Colonic mucosa (tissue), 4 donors: ENCODE measurements around the gene TPST2. TPM values are rescaled to one million over a fixed set of nuclear protein-coding genes. Genes with fewer than 3 reads are reported as not detected.

Experiments
- DNase-seq: peaks from one replicate; pipeline ENCODE4 v3.0.0-alpha.2; 2020
- H3K27ac ChIP-seq: fragments of 200-600 bp; one replicate; pipeline ENCODE4 v1.8.0; 2021
- H3K27me3 ChIP-seq: fragments of 200-600 bp; one replicate; pipeline ENCODE4 v1.8.0; 2021
- H3K36me3 ChIP-seq: fragments of 200-600 bp; one replicate; pipeline ENCODE4 v1.8.0; 2021
- H3K4me1 ChIP-seq: fragments of 200-600 bp; one replicate; pipeline ENCODE4 v1.8.0; 2021; ENCODE audit warnings: mild to moderate bottlenecking
- H3K4me3 ChIP-seq: fragments of 200-600 bp; one replicate; pipeline ENCODE4 v1.8.0; 2021
- H3K9ac ChIP-seq, 2 donors: one replicate each; pipeline ENCODE4 v1.7.0; 2013; ENCODE audit warnings: control low read depth in 2 of 2, low read depth in 2 of 2, low read length in 2 of 2
- H3K9me3 ChIP-seq: fragments of 200-600 bp; one replicate; pipeline ENCODE4 v1.8.0; 2021
- intact Hi-C: fragments of 100-400 bp; cut with DNase I; formaldehyde crosslinking; loops from one replicate; pipeline ENCODE4 v1.14.1; 2022
- total RNA-seq, 2 donors: library from RNA; stranded (reverse); fragmentation: NEBNext Ultra II Directional in 1 of 2; extraction: Animal tissue kit (Norgen Biotek cat#: 25700) in 1 of 2; gene quantifications; one replicate each; pipeline ENCODE4 v1.2.1, GENCODE V29; 2021
- TF ChIP-seq, protein P1 (sequence below): fragments of 200-600 bp; IDR thresholded peaks from one replicate; pipeline ENCODE4 v1.8.0; 2022; ENCODE audit warnings: antibody characterized with exemption, mild to moderate bottlenecking
- donor health status: healthy.
- donor health status: DM: no; HTN: no; CAD: no.
- donor health status: DM: no; HTN: no; CAD: no.

The TPST2 gene
- total RNA-seq, 2 donors from 2014 or later: 13.3 to 19.9 TPM

DNA sequence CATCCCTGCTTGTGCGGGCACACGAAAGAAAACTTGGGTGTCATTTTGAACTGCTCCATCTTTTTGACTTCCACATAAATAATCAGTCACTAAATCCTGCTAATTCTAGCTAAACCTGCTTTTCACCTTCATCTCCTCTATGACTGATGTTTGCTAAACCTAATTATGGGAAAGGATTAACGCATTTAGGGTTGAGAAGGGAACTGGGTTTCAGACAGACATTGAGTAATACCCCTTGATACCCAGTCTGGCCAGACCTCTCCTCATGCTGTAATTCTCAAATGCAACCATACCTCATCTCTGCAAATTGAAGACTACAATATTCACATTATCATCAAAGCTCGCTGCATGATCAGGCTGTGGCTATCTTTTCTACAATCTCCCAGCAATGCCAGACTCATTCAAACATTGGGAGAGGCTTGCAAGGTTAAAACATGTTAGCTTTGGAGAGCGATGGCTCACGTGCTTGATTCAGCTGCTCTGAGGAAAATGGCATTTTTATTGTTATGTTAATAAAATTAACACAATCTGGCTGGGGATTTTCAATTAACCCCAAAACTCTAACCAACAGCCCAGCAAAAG lies 108.7 kb downstream of the TPST2 start:
- no peaks in the 10 kb centered on the region for H3K36me3 ChIP-seq
- H3K4me3 ChIP-seq: no peak overlapping the region
- H3K9me3 ChIP-seq: no peaks in the 10 kb centered on the region
- no peak for DNase-seq
- intact Hi-C loops: no loop called here
- no peaks in the 10 kb centered on the region for H3K27me3 ChIP-seq
- H3K9ac ChIP-seq: no peak overlapping the region
- TF ChIP-seq, protein P1, sequence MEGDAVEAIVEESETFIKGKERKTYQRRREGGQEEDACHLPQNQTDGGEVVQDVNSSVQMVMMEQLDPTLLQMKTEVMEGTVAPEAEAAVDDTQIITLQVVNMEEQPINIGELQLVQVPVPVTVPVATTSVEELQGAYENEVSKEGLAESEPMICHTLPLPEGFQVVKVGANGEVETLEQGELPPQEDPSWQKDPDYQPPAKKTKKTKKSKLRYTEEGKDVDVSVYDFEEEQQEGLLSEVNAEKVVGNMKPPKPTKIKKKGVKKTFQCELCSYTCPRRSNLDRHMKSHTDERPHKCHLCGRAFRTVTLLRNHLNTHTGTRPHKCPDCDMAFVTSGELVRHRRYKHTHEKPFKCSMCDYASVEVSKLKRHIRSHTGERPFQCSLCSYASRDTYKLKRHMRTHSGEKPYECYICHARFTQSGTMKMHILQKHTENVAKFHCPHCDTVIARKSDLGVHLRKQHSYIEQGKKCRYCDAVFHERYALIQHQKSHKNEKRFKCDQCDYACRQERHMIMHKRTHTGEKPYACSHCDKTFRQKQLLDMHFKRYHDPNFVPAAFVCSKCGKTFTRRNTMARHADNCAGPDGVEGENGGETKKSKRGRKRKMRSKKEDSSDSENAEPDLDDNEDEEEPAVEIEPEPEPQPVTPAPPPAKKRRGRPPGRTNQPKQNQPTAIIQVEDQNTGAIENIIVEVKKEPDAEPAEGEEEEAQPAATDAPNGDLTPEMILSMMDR: no peak
- H3K4me1 ChIP-seq: peaks cover 9% of the 10 kb centered on the region
- no peak overlapping the region for H3K27ac ChIP-seq

DNA sequence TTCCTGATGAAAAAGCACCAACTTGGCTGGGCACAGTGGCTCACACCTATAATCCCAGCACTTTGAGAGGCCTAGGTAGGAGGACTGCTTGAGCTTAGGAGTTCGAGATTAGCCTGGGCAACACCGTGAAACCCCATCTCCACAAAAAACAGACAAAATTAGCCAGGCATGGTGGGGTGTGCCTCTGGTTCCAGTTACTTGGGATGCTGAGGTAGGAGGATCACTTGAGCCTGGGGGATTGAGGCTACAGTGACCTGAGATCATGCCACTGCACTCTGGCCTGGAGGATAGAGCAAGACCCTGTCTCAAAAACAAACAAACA lies 109.4 kb downstream of the TPST2 start:
- no peaks in the 10 kb centered on the region for H3K9me3 ChIP-seq
- TF ChIP-seq, protein P1: no peak
- H3K9ac ChIP-seq: no peak overlapping the region
- H3K4me1 ChIP-seq: peaks cover 9% of the 10 kb centered on the region
- peak overlapping the region; percentile 71 for H3K27ac ChIP-seq
- no peaks in the 10 kb centered on the region for H3K27me3 ChIP-seq
- no peaks in the 10 kb centered on the region for H3K36me3 ChIP-seq
- no peak for DNase-seq
- H3K4me3 ChIP-seq: no peak overlapping the region
- intact Hi-C loops: no loop called here

DNA sequence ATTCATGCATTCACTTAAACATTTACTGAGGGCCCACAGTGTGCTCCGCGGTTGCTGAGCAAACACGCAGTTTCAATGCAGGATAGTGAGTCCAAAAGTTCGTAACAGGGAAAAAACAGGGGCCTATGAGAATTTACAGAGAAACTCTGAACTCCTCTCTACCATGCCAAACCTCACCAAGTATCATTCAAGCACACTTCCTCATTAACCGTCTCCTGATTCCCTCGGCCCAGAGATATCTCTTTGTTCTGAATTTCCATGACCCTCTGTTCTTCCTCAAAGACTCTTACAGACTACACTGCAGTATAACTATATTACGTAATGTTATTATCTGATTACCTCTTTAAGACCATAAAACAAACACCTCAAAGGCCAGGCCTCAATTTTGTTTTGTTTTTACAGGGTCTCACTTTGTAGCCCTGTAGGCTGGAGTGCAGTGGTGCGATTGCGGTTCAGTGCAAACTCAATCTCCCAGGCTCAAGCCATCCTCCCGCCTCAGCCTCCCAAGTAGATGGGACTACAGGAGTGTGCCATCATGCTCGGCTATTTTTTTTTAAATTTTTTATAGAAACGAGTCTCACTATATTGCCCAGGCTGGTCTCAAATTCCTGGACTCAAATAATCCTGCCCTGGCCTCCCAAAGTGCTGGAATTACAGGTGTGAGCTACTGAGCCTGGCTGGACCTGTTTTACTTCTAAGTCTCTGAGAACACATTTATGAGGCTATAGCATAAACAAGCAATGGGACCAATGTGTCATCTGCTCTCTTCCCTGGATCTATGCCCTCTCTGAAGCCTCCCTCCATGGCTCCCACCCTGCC lies 109.9 kb downstream of the TPST2 start:
- peak overlapping the region in 1 of 2 donors; percentile 15 for H3K9ac ChIP-seq
- TF ChIP-seq, protein P1: no peak
- peak overlapping the region; percentile 71 for H3K27ac ChIP-seq
- H3K36me3 ChIP-seq: no peaks in the 10 kb centered on the region
- H3K4me3 ChIP-seq: peak overlapping the region; percentile 17
- H3K4me1 ChIP-seq: peaks cover 9% of the 10 kb centered on the region
- peak; percentile 30 for DNase-seq
- no peaks in the 10 kb centered on the region for H3K9me3 ChIP-seq
- intact Hi-C loops: no loop called here
- H3K27me3 ChIP-seq: no peaks in the 10 kb centered on the region

DNA sequence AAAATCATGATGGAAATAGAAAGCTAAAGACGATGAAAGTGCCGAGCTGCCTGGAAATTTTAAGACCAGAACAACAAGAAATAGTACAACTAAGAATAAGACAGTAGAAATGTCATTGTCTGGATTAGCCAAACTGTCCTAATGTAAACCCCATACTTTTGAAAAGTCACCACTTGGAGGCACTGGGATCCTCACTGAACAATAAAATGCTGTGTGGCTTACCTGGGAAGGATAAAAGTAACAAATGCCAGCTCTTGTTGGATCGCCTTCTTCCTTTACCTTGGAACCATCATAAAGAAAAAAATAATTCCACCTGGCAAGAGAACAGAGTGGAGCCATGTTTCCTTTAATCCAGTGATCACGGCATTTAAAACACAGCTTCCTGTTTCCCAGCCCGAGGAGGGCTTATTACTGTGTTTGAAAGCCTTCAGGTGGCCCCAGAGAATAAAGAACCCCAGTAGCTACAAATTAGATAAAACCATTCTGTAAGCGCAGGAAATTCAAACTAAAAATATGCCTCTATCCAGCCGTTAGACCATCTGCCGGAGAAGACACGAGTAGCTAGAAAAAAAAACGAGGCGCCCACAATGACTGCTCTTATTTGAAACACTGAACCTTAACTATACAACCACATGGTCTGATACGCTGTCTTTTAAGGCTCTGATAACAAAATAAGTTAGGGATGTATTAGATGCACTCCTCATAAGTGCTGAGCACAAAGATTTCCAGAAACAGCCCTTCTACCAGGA lies 110.7 kb downstream of the TPST2 start:
- TF ChIP-seq, protein P1: no peak
- no peaks in the 10 kb centered on the region for H3K36me3 ChIP-seq
- H3K4me3 ChIP-seq: peak overlapping the region; percentile 17

DNA sequence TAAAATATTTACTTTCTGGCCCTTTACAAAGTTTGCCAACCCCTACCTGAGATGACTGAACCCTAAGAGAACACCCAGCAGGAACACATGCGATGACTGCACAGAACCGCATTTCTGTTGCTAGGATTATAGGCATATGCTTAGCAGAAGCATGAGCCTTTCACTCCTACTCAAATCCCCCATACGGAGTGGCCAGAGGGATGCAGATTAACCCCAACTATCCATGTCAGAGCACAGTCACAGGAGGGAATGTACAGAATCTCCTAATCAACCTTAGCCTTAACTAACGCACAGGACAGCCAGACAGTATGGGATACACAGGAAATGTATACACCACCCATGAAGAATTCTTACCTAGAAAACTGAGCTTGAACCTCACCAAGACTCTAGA lies 112.6 kb downstream of the TPST2 start:
- H3K36me3 ChIP-seq: peaks cover 4% of the 10 kb centered on the region
- intact Hi-C loops: no loop called here
- no peaks in the 10 kb centered on the region for H3K27me3 ChIP-seq
- TF ChIP-seq, protein P1: no peak
- H3K4me3 ChIP-seq: no peak overlapping the region
- no peak overlapping the region for H3K27ac ChIP-seq
- H3K4me1 ChIP-seq: peaks cover 9% of the 10 kb centered on the region
- DNase-seq: no peak
- H3K9me3 ChIP-seq: no peaks in the 10 kb centered on the region
- no peak overlapping the region for H3K9ac ChIP-seq

More for the DNA sequence above, 110.7 kb downstream of the TPST2 start:
- DNase-seq: no peak
- peak overlapping the region; percentile 71 for H3K27ac ChIP-seq
- H3K9me3 ChIP-seq: no peaks in the 10 kb centered on the region
- H3K27me3 ChIP-seq: no peaks in the 10 kb centered on the region
- H3K4me1 ChIP-seq: peaks cover 9% of the 10 kb centered on the region
- peak overlapping the region; percentile 1 to 15 for H3K9ac ChIP-seq
- intact Hi-C loops: no loop called here
